Measurements from ENCODE around the gene RBP3.
A peak's percentile ranks its signal among the peaks of the same experiment; 100 is the strongest.

DNA sequence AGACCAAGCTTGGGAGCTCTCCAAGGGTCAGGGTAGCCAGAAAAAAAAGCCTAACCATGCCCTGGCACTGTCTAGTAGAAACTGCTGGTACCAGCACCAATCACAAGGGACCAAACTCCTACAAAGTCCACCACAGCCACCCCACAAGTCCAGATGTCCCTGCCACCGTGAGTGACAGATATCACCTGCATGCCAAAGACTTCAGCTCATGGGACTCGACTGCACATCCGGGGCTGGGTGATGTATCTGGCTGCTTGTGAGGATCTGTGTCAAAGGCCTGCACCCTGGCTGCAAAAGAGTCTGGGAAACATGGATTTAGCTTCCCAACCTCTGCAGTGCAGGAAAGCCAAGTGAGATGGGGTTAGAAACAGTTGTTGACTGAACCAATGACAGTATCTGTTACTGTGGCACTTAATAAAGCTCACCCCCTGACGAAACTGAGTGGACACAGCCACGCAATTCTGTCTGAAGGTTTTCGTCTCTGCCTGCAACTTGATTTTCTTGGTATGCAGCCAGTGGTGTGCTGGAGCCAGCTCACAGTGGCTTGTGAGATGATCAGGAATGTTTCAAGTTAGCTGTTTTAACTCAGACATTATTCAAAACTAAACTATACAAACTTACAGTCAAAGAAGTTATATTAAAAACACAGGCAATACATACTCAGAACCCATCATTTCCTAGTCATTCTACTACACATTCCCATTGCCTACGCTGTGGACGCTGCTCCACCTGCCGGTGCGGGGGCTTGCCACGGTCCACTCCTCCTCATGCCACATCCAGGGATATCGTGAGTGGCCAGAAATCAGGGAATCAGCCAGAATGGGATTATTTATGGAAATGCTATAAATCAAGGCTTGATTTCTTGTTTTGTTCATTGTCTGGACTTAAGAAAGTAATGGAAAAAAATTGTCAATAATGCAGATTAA is 26.7 kb downstream of the RBP3 start:
- TF ChIP-seq, protein P1, sequence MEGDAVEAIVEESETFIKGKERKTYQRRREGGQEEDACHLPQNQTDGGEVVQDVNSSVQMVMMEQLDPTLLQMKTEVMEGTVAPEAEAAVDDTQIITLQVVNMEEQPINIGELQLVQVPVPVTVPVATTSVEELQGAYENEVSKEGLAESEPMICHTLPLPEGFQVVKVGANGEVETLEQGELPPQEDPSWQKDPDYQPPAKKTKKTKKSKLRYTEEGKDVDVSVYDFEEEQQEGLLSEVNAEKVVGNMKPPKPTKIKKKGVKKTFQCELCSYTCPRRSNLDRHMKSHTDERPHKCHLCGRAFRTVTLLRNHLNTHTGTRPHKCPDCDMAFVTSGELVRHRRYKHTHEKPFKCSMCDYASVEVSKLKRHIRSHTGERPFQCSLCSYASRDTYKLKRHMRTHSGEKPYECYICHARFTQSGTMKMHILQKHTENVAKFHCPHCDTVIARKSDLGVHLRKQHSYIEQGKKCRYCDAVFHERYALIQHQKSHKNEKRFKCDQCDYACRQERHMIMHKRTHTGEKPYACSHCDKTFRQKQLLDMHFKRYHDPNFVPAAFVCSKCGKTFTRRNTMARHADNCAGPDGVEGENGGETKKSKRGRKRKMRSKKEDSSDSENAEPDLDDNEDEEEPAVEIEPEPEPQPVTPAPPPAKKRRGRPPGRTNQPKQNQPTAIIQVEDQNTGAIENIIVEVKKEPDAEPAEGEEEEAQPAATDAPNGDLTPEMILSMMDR (conservative IDR thresholded peaks at IDR 0.05 in 1 of 2, IDR thresholded peaks at IDR 0.05 in 1 of 2; ENCODE audit: low read depth in 1 of 2, low read length in 2 of 2), result peak in 1 of 2 donors; percentile 9
- no peak for TF ChIP-seq EZH2 (IDR thresholded peaks at IDR 0.05; ENCODE audit: low read length, missing control alignments)

Data from fibroblast of lung (primary cell).